ENCODE data around the gene METTL27. TPM values are rescaled to one million over a fixed set of nuclear protein-coding genes. Genes with fewer than 3 reads are reported as not detected.
"Not testable (repeated sequence)": the region's sequence is repeated elsewhere in the genome, so short reads cannot be mapped to it uniquely, and the experiment has no call there.

METTL27 gene
- total RNA-seq, 1 experiment from 2014 or later = 71.8 TPM

GRCh38 chr7:73844131-73844547 is 1.8 kb upstream of the METTL27 start:
- in situ Hi-C loops (cut with HindIII; ENCODE audit: low pct_unique_long_range_greater_than_20kb, low sequenced_read_pairs) = no loop called here
- no peak for DNase-seq (ENCODE audit: low read depth)

- in situ Hi-C loops (cut with HindIII; ENCODE audit: low pct_unique_long_range_greater_than_20kb, low sequenced_read_pairs) = no loop called here
- peak; percentile 86 for DNase-seq (ENCODE audit: low read depth)
Measured at GRCh38 chr7:73841689-73842066, 638 bp downstream of the METTL27 start.

GRCh38 chr7:73840715-73841379 is 1.5 kb downstream of the METTL27 start:
- no peak for DNase-seq (ENCODE audit: low read depth)
- in situ Hi-C loops (cut with HindIII; ENCODE audit: low pct_unique_long_range_greater_than_20kb, low sequenced_read_pairs) = no loop called here

GRCh38 chr7:73839743-73840714 is 2.3 kb downstream of the METTL27 start:
- in situ Hi-C loops (cut with HindIII; ENCODE audit: low pct_unique_long_range_greater_than_20kb, low sequenced_read_pairs) = no loop called here

GRCh38 chr7:73839290-73839689 is 3.0 kb downstream of the METTL27 start:
- in situ Hi-C loops (cut with HindIII; ENCODE audit: low pct_unique_long_range_greater_than_20kb, low sequenced_read_pairs) = no loop called here
- DNase-seq (ENCODE audit: low read depth) = no peak

More at GRCh38 chr7:73839743-73840714, 2.3 kb downstream of the METTL27 start:
- no peak for DNase-seq (ENCODE audit: low read depth)

GRCh38 chr7:73838642-73839041 is 3.7 kb downstream of the METTL27 start:
- in situ Hi-C loops (cut with HindIII; ENCODE audit: low pct_unique_long_range_greater_than_20kb, low sequenced_read_pairs) = no loop called here
- DNase-seq (ENCODE audit: low read depth) = peak; percentile 76

GRCh38 chr7:73837167-73837566 is 5.1 kb downstream of the METTL27 start:
- DNase-seq (ENCODE audit: low read depth); in situ Hi-C loops (cut with HindIII; ENCODE audit: low pct_unique_long_range_greater_than_20kb, low sequenced_read_pairs): not testable (repeated sequence)

GRCh38 chr7:73834626-73835191 is 7.6 kb downstream of the METTL27 start:
- DNase-seq (ENCODE audit: low read depth) = no peak
- in situ Hi-C loops (cut with HindIII; ENCODE audit: low pct_unique_long_range_greater_than_20kb, low sequenced_read_pairs) = no loop called here

GRCh38 chr7:73833251-73833919 is 8.9 kb downstream of the METTL27 start:
- DNase-seq (ENCODE audit: low read depth) = peak; percentile 78
- in situ Hi-C loops (cut with HindIII; ENCODE audit: low pct_unique_long_range_greater_than_20kb, low sequenced_read_pairs) = no loop called here

GRCh38 chr7:73832806-73833205 is 9.5 kb downstream of the METTL27 start:
- in situ Hi-C loops (cut with HindIII; ENCODE audit: low pct_unique_long_range_greater_than_20kb, low sequenced_read_pairs) = no loop called here

GRCh38 chr7:73831834-73832651 is 10.3 kb downstream of the METTL27 start:
- peak; percentile 75 for DNase-seq (ENCODE audit: low read depth)
- in situ Hi-C loops (cut with HindIII; ENCODE audit: low pct_unique_long_range_greater_than_20kb, low sequenced_read_pairs) = no loop called here

More at GRCh38 chr7:73832806-73833205, 9.5 kb downstream of the METTL27 start:
- peak; percentile 71 for DNase-seq (ENCODE audit: low read depth)

GRCh38 chr7:73831584-73831833 is 10.8 kb downstream of the METTL27 start:
- in situ Hi-C loops (cut with HindIII; ENCODE audit: low pct_unique_long_range_greater_than_20kb, low sequenced_read_pairs) = no loop called here
- DNase-seq (ENCODE audit: low read depth) = no peak

- in situ Hi-C loops (cut with HindIII; ENCODE audit: low pct_unique_long_range_greater_than_20kb, low sequenced_read_pairs) = no loop called here
- peak; percentile 96 for DNase-seq (ENCODE audit: low read depth)
Measured at GRCh38 chr7:73830681-73831583, 11.4 kb downstream of the METTL27 start, which contains the start of gene CLDN4. CLDN4 (plus strand) TSS chr7:73830996; CDS start chr7:73831202, 206 bp downstream.

GRCh38 chr7:73829921-73830680 is 12.2 kb downstream of the METTL27 start:
- in situ Hi-C loops (cut with HindIII; ENCODE audit: low pct_unique_long_range_greater_than_20kb, low sequenced_read_pairs) = no loop called here
- DNase-seq (ENCODE audit: low read depth) = no peak

GRCh38 chr7:73829505-73829904 is 12.8 kb downstream of the METTL27 start:
- no peak for DNase-seq (ENCODE audit: low read depth)
- in situ Hi-C loops (cut with HindIII; ENCODE audit: low pct_unique_long_range_greater_than_20kb, low sequenced_read_pairs) = no loop called here

GRCh38 chr7:73828972-73829371 is 13.3 kb downstream of the METTL27 start:
- DNase-seq (ENCODE audit: low read depth) = no peak
- in situ Hi-C loops (cut with HindIII; ENCODE audit: low pct_unique_long_range_greater_than_20kb, low sequenced_read_pairs) = no loop called here

Data from Caki2 (cell line).